HG03135 (cell line): Measurements from ENCODE around the gene IL12B.
"Not testable (repeated sequence)": the region's sequence is repeated elsewhere in the genome, so short reads cannot be mapped to it uniquely, and the experiment has no call there.

Experiments used
- ATAC-seq: cut with Tn5 transposase; IDR thresholded peaks from one replicate; pipeline ENCODE4 v1.9.1; 2021; ENCODE audit warnings: mild to moderate bottlenecking, moderate library complexity; ENCODE audit not compliant: unreplicated experiment

IL12B gene

GRCh38 chr5:159297300-159297699, 33.0 kb downstream of the IL12B start:
- not testable (repeated sequence) for ATAC-seq

- no peak for ATAC-seq
Measured at GRCh38 chr5:159294921-159295320, 35.4 kb downstream of the IL12B start.

GRCh38 chr5:159290741-159291140, 39.5 kb downstream of the IL12B start:
- ATAC-seq = no peak

- ATAC-seq = no peak
Measured at GRCh38 chr5:159286420-159287035, 43.8 kb downstream of the IL12B start.

- no peak for ATAC-seq
Measured at GRCh38 chr5:159274676-159275075, 55.6 kb downstream of the IL12B start.

- no peak for ATAC-seq
Measured at GRCh38 chr5:159273923-159274322, 56.4 kb downstream of the IL12B start.

- ATAC-seq = no peak
Measured at GRCh38 chr5:159269723-159270122, 60.6 kb downstream of the IL12B start.

- ATAC-seq = not testable (repeated sequence)
Measured at GRCh38 chr5:159266764-159267163, 63.5 kb downstream of the IL12B start.
